HG02678 (cell line): ENCODE data around the gene PRKCE.
A peak's percentile ranks its signal among the peaks of the same experiment; 100 is the strongest.
"Not testable (repeated sequence)": the region's sequence is repeated elsewhere in the genome, so short reads cannot be mapped to it uniquely, and the experiment has no call there.

Experiments used
- ATAC-seq: cut with Tn5 transposase; IDR thresholded peaks from one replicate; pipeline ENCODE4 v1.9.1; 2021; ENCODE audit warnings: mild to moderate bottlenecking, moderate library complexity; ENCODE audit not compliant: unreplicated experiment

The PRKCE gene

DNA sequence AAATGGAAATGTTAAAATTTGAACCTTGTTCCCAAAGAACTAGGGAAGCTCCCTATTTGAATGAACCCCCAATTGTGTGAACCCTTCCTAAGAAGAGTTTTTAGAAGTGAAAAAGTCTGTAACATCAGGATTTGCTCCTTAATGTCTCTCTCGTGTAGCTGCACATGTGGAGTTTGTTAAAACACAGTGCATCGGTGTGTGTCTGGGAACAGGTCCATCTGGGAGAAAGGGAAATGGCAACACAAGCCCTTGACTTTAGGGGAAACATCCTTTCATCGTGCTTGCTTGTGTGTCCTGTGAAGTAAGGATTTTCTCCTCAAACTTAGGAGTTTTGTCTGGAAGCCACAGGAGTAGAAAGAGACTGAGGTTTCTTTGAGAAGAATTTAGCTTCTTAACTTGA, 203.9 kb downstream of the PRKCE start:
- ATAC-seq = no peak

DNA sequence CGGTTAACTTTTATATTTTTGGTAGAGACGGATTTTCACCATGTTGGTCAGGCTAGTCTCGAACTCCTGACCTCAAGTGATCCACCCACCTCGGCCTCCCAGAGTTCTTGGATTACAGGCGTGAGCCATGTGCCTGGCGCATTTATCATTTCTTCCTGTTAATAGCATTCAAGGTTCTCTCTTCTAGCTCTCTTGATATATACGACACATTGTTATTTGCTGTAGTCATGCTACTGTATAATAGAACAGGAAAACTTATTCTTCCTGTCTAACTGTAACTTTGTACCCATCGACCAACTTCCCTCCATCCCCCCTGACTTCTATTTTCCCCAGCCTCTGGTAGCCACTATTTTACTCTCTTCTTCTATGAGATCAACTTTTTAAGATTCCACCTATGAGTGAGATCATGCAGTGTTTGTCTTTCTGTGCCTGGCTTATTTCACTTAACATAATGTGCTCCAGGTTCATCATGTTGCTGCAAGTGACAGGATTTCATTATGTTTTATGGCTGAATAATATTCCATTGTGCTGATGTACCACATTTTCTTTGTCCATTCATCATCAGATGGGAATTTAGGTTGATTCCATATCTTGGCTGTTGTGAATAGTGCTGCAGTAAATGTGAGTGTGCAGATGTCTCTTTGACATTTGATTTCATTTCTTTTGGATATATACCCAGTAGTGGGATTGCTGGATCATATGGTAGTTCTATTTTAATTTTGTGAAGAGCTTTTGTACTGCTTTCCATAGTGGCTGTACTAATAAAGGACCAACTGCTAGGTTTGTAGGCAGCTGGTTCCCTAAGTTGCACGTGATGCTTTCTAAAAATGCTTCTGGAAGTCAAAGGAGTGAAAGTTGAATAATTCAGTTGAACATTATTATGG, 205.2 kb downstream of the PRKCE start:
- ATAC-seq = no peak

DNA sequence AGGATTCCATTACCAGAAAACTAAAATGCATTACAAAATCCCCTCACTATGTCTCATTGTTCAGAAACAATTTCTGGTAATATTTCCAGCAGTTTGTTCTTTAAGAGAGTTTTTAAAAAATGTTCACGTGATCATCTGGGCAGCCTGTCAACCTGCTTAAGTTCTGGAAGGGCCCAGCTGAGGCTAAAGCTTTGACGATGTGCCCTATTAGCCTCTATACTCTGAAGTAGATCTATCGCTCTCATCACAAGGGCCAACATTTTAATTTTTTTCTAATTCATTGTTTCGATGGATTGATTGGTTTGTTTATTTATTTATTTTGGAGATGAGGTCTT, 205.8 kb downstream of the PRKCE start:
- no peak for ATAC-seq

DNA sequence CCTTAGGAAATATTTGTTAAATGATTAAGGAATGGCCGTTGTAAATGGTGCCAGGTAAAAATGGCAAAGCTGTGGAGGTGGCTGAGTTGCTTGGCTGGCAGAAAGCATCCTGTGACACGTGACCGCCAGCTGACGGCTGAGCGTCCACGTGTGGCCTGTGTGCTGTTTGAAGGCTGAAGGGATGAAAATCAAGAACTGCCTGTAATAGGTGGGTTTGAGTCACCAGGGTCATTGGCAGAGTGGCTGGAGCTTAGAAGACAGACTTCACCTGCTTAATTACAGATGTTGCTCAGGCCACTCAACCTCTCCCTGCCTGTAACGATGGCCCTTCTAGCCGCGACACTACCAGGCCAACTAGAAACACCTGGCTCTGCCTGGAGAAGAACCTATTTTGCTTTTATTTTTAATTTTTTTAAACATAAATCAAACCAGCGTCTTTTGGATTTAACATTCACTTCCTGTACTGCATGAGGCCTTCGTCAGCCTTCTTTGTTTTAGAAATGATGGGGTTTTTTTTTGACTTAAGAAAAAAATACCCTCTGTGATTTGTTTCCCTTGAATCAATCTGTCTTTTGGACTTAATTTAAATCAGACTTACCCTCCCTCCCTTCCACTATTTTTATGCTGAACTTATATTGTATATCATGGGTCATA, 206.5 kb downstream of the PRKCE start:
- ATAC-seq = no peak

DNA sequence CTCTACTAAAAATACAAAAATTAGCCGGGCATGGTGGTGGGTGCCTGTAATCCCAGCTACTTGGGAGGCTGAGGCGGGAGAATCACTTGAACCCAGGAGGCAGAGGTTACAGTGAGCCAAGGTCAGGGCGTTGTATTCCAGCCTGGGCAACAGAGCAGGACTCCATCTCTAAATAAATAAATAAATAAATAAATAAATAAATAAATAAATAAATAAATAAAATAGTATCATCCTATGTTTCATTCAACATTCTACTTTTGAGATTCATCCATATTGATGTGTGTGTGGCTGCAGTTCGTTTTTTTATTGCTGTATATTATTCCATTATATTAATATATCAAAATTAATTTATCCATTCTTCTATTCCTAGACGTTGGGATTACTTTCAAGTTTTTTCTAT, 207.4 kb downstream of the PRKCE start:
- not testable (repeated sequence) for ATAC-seq

DNA sequence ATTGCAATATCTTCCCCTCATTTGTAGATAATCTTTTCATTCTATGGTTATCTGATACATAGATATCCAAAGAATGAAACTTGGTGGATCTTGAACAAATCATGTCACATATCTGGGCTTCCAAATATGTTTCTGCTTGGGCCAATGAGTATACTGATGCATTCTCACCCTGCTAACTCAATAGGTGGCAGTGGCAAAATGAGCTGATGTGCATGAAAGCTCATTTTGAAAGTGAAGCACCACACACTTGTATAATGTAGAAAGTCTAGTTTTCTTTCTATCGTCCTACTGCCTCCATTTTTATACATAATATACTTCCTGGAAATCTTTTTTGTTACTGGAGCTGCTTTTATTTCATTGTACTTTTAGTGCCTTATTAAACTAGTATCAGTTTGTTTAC, 208.2 kb downstream of the PRKCE start:
- no peak for ATAC-seq

DNA sequence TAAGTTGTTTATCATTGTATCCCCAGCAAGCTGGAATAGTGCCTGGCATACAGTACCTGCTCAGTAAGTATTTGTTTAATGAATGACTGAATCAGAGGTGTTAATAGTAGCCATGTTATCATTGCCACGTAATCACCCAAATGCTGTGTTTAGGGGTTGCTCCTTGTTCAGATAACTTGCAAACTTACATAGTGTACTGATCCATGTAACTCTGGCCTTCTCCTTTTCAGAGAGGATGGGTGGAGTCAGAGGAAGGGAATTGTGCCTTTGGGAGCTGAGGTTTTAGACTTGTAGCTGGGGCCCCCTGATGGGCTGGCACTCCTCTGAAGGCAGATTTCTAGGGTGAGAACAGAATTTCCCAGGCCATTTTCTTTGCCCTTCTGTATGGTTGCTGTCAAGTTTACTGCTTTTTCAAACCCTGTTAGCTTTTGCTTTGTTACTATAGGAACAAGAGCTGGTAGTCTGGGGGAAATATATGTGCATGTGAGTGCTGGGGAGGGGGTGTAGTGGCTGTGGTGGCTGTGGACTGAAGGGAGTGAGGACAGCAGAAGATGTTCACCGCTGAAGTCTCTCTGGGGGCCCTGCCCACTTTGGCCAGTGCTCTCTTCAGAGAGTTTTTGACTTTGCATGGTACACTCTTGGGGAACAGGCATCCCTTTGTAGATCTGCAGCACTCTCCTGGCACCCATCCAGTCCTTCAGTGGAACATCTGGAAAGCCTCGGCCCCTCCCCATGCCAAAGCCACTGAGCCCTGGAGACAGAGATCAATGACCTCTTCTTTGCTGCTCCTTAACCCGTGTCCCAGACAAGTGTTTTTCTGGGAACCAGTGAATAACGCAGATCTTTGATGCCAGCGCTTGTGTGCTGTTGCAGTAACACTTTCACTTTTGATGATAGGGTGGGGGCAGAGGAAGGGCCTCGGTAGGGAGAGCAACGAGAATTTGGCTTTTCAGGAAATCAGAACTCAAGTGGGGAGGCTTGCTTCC, 209.0 kb downstream of the PRKCE start:
- ATAC-seq = peak; percentile 38

DNA sequence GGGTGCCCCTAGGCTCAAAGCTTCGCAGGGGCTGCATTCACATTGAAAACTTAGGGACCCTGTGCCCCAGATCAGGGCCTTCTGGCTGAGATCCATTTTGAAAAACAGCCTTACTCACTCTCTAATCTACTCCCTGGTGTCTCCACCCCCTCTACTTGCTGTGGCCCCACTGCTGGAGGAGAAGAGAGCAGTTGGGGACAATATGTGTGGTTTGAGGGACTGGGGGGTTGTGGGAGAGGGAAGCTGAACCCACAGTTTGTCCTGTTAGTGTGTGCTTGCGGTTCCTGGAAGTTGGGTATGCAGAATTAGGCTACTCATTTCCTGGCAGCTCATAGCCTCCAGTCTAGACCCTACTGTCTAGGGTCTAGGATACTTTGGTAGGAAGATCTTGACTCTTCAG, 211.4 kb downstream of the PRKCE start:
- ATAC-seq = no peak

DNA sequence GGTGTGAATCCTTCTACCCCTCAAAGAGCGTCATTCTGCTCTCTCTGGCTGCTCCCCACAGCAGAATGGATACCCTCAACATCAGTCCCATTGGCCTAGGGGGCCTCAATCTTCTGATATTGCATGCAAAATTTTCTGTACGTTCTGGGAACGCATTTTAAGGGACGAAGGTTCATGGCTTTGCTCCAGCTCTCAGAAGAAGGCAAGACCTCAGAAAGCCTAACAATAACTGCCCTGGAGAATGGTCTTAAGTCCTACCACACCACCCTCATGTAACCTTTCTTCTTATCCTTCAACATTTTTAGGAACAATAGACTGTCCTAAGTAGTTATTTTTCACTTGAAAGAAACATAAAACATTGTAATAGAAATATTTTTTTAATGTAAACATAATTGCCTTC, 212.6 kb downstream of the PRKCE start:
- no peak for ATAC-seq

DNA sequence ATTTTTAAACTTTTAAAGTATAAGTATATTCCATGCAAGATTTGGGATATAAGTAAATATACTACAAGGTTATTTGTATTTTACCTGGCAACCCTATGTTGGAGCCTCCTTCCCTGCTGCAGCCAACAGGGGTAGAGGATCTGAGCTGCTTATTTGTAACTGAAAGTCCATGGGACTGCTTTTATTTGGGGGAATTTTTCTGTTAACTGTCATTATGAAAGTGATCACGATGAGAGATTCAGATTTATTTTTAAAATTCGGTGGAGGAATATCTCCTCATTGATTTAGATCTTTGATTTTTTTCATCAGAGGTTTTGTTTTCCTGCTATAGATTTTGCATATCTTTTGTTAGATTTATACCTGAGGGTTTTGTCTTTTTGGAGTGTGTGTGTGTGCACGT, 215.9 kb downstream of the PRKCE start:
- ATAC-seq = no peak

DNA sequence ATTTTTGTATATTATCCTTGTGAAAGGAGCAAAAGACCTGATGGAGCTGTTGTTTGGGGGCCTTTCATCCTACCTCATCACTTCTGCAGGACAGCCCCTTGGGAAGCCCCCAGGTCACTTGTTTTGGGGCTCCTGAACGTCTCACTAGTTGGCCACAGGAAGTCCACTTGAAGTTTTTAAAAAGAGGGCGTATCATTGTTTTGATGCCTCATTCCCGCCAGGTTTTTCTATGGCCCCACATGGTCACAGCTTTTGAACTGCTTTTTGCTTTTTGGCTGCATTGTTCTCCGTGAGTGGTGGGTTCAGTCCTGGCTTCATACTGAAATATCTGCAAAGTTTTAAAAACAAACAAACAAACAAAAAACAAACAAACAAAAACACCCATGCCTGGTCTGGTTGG, 216.3 kb downstream of the PRKCE start:
- no peak for ATAC-seq

DNA sequence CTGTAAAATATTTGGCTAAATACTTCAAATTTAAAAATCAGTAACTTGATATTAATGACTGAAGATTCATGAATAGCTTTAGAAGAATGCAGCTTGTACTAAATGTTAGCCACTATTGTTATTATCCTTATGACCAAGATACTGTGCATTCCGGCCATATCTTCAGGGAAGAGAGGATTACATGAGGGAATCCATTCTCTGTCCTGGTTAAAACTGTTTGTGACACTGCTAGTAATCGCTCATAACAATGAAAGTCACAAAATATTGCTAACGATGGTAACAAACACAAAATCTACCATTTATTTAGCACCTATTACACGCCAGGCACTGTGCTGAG, 217.7 kb downstream of the PRKCE start:
- ATAC-seq = no peak

DNA sequence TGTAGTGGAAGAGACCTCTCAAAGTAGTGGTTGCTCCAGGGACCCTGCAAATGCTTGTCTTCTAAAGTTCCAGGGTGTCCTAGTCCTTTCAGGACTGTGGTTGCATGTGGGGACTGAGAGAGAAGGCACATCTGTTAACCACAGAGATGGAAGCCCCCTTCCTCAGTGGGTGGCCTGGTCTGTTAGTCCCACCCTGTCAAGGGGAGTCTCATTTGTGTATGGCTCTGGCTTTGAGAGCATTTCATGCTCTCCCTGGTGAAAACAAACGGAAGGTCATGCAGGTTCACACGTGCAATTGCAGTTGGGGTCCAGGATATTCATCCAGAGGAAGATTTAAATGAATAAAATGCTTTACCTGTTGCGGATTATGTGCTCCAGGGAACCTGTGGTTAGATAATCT, 219.6 kb downstream of the PRKCE start:
- no peak for ATAC-seq

DNA sequence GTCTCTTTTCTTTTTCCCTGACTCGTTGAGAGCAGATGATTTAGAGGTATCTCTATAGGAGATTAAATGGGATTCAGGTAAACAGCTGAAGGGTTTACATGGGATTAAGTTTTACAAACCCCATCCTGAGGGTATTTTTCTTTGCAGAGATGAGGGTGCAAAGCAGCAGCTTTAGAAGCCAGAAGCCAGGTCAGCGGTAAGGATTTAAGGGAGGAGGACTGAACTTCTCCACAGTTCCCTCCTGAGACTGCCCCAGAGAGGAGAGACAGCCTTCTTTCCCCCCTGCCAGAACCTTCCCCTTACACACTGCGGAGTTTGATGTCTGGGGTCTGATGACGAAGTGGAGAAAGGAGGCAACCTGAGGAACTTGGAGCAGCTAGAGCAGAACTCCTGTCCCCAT, 220.1 kb downstream of the PRKCE start:
- no peak for ATAC-seq

DNA sequence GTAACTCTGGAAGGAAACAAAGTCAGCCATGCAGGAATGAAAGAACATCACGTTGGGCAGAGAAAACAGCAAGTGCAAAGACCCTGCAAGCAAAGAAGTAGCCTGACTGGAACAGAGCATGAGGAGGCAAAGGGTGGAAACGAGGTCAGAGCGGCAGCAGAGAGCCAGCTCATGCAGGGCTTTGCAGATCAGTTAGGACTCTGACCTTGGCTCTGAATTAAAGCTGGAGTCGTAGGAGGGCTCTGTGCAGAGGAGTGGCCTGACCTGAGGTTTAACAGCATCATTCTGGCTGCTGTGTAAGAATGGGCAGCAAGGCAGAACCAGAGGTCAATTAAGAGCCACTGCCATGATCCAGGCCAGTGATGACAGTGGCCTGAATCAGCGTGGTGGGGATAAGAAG, 220.7 kb downstream of the PRKCE start:
- no peak for ATAC-seq

DNA sequence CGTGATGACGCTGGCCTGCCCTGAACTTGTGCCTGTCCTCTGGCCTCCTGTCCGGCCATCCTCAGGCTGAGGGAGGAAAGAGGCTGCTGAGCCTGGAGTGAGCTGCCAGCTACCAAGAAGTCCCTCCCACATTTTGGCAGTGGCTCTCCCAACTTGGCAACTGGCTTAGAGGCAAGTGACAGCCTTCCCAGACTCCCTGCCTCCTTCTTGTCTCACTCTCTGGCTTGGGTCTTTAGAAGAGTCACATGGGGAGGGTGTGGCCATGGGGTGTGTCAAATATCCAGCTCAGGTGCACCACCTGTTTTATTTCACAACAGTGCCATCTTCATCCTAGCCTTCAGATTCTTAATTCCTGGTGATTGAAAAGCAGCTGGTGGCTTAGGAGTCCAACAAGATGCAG, 222.9 kb downstream of the PRKCE start:
- ATAC-seq = no peak

DNA sequence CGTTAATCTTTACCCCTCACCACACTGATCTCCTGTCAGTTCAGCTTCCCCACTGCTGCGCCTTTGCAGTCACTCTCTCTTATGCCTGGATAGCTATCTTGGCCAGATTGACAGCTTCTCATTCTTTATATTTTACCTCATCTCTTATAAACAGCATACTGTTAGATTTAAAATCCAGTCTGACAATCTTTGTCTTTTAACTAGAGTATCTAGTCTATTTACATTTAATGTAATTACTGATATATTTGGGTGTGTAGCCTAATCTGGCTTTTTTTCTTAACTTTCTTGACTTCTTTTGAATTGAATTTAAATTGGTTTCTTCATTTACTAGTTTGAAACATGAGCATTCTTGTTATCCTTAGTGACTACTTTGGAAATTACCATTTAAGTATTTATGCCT, 225.1 kb downstream of the PRKCE start:
- no peak for ATAC-seq

DNA sequence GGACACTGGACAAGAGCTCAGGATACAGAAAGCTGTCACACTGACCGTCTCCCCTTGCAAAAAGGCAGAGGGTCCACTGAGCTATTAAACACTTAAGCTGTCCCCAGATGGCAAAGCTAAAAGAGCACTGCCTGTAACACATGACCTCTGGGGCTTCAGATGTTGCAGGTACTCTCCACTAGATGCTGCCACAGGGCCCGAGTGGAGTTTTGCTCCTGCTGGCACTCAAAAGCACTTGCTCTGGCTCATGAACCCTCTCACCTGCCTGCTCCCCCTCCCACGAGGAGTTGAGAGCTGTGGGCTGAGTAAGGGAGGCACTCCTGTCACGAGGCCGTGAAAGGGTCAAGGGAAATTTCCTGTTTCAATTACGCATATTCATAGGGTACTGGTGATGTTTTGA, 227.9 kb downstream of the PRKCE start:
- ATAC-seq = no peak

DNA sequence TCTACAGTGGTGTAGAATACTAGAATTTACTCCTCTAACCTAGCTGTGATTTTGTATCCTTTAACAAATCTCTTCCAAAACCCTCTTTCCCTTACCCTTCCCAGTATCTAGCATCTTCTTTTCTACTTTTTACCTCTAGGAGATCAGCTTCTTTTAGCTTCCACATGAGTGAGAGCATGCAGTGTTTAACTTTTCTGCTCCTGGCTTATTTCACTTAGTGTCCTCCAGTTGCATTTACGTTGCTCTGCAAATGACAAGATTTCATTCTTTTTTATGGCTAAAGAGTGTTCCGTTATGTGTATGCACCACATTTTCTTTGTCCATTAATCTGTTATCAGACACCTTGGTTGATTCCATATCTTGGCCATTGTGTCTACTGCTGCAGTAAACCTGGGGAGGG, 228.5 kb downstream of the PRKCE start:
- no peak for ATAC-seq

DNA sequence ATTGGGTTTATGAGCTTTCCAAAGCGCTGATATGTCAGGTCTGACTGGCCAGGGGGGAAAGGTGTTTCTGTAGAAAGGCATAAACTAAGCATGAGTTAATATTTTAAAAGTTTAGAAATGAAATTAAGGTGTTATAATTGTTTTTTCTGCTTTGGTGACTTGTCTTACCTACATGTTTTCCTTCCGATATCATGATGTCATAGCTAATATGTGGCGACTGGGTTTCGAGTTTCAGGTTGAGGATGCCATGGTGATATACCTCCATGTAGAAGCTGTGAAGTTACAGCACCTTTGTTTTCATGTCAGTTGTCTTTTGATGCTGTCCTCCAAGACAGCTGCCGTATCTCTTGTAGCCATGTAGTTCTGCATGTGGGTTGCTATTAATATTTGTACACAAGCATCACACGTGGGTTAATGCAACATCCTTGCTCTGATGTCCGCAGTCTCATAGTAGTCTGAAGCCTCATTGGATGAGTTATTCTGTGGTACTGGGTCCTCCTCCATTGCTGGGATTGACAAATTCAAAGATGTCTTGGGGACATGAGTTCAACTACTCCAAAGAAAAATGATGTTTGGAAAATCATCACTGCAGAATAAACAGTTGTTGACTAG, 230.6 kb downstream of the PRKCE start:
- no peak for ATAC-seq
